ENCODE results near the gene NRG2.

DNA sequence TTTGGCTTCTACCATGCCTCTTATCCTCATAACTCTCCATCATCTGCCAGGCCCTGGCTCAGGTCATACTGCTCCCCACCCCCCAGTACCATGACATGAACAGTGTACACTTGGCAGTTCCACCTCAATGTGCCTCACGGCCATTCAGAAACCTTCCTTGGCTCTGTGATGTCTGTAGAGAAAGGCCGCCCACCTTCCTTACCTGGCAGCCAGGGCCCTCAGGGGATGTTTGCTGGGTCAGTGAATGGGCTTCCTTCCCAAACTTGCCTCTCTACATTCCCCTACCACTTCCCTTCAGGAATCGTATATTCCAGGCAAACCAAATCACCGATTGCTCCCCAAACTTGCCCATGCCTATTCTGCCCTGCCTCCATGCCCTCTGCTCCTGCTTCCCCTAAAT is 146.4 kb downstream of the NRG2 start:
- TF ChIP-seq POLR2AphosphoS2 (conservative IDR thresholded peaks at IDR 0.05; ENCODE audit: low read length) (no peak), POLR2A (IDR thresholded peaks at IDR 0.05; ENCODE audit: low read length) (no peak)
- TF ChIP-seq, protein P1, sequence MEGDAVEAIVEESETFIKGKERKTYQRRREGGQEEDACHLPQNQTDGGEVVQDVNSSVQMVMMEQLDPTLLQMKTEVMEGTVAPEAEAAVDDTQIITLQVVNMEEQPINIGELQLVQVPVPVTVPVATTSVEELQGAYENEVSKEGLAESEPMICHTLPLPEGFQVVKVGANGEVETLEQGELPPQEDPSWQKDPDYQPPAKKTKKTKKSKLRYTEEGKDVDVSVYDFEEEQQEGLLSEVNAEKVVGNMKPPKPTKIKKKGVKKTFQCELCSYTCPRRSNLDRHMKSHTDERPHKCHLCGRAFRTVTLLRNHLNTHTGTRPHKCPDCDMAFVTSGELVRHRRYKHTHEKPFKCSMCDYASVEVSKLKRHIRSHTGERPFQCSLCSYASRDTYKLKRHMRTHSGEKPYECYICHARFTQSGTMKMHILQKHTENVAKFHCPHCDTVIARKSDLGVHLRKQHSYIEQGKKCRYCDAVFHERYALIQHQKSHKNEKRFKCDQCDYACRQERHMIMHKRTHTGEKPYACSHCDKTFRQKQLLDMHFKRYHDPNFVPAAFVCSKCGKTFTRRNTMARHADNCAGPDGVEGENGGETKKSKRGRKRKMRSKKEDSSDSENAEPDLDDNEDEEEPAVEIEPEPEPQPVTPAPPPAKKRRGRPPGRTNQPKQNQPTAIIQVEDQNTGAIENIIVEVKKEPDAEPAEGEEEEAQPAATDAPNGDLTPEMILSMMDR (IDR thresholded peaks at IDR 0.05) = no peak

Measured in A549 (cell line).